Measurements from ENCODE around the gene PHACTR4.
"Not testable (repeated sequence)": the region's sequence is repeated elsewhere in the genome, so short reads cannot be mapped to it uniquely, and the experiment has no call there.

PHACTR4 gene

DNA sequence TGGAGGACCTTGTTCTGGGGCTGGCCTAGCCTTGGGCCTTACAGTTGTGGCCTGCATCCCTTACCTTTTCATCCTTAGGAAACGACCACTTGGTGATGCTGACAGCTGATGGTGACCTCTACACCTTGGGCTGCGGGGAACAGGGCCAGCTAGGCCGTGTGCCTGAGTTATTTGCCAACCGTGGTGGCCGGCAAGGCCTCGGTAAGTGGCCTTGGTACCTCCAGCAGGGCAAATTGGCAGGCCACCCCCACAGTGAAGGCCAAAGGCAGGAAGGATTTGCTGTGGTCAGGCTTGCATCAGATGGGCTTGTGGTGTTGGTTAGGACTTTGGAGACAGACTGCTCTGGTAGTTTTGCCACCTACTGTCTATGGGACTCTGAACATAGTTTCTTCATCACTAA lies 165.6 kb downstream of the PHACTR4 start:
- no peak for DNase-seq

DNA sequence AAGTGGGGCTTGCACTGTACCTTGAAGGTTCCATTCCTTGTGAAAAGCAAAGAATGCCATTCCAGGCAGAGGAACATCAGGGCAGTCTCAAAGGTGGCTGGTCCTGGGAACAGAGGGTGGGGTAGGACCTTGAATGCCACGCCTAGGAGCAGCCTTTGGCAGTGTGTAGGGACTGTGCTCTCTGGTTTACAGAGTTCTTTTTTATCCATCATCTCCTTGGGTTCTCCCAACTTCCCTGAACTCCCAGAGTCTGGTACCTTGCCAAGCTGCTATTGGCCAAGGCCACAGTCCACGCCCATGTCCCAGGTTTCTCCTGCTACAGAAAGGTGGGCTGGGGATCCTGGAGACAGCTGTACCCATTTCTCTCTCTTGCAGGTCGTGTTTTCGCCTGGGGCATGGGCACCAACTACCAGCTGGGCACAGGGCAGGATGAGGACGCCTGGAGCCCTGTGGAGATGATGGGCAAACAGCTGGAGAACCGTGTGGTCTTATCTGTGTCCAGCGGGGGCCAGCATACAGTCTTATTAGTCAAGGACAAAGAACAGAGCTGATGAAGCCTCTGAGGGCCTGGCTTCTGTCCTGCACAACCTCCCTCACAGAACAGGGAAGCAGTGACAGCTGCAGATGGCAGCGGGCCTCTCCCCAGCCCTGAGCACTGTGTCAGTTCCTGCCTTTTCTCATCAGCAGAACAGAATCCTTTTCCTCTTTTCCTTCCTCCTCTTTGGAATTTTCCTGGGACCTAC lies 168.1 kb downstream of the PHACTR4 start:
- no peak for DNase-seq

DNA sequence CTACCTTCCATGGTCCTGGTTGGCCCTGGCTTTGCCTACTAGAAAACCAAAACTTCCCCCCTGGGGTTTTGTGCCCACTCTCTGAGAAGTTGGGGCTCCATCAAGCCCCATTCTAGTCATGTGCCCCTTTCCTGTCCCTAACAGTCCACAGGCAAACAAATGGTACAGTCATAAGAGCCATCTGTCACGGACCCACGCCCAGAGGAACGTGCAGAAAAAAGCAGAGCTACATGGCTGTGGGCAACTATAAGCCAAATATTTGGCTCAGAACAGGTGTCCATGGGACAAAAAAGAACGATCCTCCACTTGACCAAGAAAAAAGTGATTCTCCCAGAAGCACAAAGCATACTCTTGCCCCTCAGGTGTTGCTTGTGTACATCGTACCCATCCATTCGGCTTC lies 168.7 kb downstream of the PHACTR4 start:
- DNase-seq = no peak

DNA sequence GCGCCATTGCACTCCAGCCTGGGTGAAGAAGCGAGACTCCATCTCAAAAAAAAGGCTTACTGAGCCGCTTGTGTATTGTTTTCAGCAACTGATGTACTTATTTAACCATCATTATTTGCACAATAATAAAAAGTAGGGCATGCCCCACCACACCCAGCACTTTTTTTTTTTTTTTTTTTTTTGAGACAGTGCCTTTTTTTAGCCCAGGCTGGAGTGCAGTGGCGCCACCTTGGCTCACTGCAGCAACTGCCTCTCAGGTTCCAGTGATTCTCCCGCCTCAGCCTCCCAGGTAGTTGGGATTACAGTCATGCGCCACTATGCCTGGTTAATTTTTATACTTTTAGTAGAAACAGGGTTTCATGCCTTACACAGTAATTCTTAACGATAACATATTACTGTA lies 171.1 kb downstream of the PHACTR4 start:
- DNase-seq = no peak

DNA sequence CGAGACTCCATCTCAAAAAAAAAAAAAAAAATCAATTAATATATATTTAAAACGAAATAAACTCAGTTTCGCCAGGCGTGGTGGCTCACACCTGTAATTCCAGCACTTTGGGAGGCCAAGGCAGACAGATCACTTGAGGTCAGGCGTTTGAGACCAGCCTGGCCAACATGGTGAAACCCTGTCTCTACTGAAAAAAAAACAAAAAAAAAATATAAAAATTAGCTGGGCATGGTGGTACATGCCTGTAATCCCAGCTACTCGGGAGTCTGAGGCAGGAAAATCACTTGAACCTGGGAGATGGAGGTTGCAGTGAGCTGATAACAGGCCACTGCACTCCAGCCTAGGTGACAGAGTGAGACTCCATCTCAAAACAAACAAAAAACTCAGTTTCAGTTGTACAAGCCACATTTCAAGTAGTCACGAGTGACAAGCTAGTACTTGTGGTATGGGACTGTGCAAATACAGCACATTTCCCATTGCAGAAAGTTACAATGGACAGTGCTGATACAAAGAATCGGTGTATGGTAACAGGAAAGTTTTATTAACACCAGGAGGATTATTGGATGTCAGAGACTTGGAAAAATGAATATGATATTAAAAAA lies 172.0 kb downstream of the PHACTR4 start:
- DNase-seq = not testable (repeated sequence)

DNA sequence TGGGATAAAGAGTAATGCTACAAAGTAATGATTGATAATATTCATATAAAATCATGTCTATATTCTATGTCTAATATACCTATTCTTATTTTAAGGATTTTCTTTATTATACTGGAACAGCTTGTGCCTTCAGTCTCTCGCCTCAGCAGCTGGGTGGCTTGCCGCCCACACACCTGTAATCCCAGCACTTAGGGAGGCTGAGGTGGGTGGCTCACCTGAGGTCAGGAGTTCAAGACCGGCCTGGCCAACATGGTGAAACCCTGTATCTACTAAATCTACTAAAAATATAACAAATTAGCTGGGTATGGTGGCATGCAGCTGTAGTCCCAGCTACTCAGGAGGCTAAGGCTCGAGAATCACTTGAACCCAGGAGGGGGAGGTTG lies 175.7 kb downstream of the PHACTR4 start:
- DNase-seq = no peak

DNA sequence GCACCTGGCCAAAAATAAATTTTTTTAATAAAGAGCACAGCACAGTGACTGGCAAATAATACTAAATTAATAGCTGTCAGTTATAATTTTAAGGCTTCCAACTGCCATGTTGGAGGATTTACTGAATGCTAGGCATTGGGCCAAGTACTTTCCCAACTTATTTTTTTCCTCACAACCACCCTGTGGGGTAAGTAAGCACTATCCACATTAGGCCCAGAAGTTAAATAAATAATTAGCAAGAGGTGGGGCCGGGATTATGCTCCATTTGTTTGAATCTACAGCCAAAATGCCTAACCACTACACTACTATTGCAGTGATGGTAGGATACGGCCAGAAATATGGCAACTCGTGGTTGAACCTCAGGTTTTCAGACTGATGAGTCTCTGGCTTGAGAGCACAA lies 178.8 kb downstream of the PHACTR4 start:
- DNase-seq = no peak
